IPS DF 6.9 (cell line): ENCODE data around the gene RTL10.

Source experiments
- DNase-seq: peaks from one replicate; pipeline ENCODE4 v3.0.0-alpha.2; 2013; ENCODE audit warnings: low read depth, low spot score
- H3K27ac ChIP-seq: one replicate; pipeline ENCODE4 v1.5.1; 2013; ENCODE audit warnings: low read length, control low read depth
- H3K27me3 ChIP-seq: 2 replicates; pipeline ENCODE4 v1.6.1; 2013; ENCODE audit warnings: mild to moderate bottlenecking, low read length; ENCODE audit not compliant: control insufficient read depth, insufficient read depth
- H3K36me3 ChIP-seq: 2 replicates; pipeline ENCODE4 v1.6.1; 2013; ENCODE audit warnings: low read length; ENCODE audit not compliant: control insufficient read depth, insufficient read depth
- H3K4me1 ChIP-seq: 2 replicates; pipeline ENCODE4 v1.6.1; 2013; ENCODE audit warnings: low read length; ENCODE audit not compliant: control insufficient read depth, insufficient read depth
- H3K4me3 ChIP-seq: 2 replicates; pipeline ENCODE4 v1.5.1; 2013; ENCODE audit warnings: mild to moderate bottlenecking, low read length
- H3K9me3 ChIP-seq: 2 replicates; pipeline ENCODE4 v1.6.1; 2013; ENCODE audit warnings: low read length, inconsistent platforms; ENCODE audit not compliant: control insufficient read depth, insufficient read depth
- WGBS: extraction: QIAGEN DNeasy Blood & Tissue Kit; methylation state at CpG from one replicate; pipeline ENCODE4 v1.1.7; 2013; ENCODE audit warnings: mixed read lengths, missing lambda C conversion rate; ENCODE audit not compliant: insufficient read length, insufficient coverage; 5-methylcytosine and 5-hydroxymethylcytosine counted together

The RTL10 gene

DNA sequence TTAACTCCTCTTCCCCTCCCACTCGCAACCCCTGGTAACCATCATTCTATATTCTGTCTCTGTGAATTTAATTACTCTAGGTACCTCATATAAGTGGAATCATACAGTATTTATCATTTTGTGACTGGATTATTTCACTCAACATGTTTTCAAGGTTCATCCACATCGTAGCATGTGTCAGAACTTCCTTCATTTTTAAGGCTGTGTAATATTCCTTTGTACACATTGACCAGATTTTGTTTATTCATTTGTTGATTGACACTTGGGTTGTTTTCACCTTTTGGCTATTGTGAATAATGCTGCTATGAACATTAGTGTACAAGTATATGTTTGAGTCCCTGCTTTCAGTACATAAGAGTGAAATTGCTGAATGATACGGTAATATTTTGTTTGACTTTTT lies 2.7 kb upstream of the RTL10 start:
- no peak for DNase-seq
- Histone ChIP-seq H3K27ac (no peak overlapping the region), H3K27me3 (no peaks in the 10 kb centered on the region), H3K9me3 (no peaks in the 10 kb centered on the region), H3K36me3 (no peaks in the 10 kb centered on the region), H3K4me1 (peaks cover 6% of the 10 kb centered on the region), H3K4me3 (no peak overlapping the region)
- 100% methylated on average over 1 of the region's 3 CpGs for WGBS

- WGBS: no CpG with 5 or more reads among the region's 24 CpGs
- H3K27ac ChIP-seq: no peak overlapping the region
- no peak for DNase-seq
Measured at GRCh38 chr22:19855504-19856409, 1.1 kb upstream of the RTL10 start.

DNA sequence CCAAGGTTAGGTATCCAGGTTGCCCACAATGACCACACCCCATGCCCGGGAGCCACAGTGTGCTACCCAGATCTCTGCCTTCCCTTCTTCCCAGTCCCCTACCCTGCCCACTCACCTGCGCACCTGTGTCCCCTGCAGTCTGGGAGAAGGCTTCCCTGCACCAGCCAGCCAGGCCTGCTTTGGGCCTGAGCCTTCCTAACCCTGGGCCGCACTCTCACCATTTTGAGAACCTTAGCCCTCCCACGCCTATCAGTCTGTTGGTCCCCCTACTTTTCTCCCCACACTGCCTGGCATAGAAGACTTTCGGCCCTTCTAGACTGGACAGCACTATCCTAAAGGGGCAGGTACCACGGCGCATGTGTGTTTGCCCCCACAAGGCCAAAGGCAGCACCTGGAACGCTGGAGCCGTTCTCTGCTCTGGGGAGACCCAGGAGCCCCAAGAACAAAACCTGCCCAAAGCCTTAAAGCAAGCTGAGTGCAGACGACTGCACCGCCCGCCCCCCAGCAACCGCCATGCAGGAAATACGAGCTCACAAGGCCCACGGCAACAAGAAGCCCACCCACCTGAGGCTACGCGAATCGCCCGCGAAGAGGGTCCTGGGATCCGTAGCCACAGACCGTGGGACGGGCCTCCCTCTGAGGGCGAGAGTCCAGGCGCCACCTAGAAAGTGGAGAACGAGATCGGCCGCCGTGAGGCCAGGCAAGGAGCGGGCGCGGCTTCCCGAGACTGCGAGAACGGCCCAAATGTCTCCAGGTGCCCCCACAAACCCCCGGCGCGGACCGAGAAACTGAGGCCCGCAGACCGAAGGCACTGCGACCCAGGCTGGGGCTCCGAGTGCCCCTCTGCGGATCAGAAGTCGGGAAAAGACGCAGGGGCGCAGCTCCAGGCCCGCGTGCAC lies 546 bp downstream of the RTL10 start:
- peaks cover 9% of the 10 kb centered on the region for H3K36me3 ChIP-seq
- no CpG with 5 or more reads among the region's 49 CpGs for WGBS
- H3K27ac ChIP-seq: no peak overlapping the region
- H3K4me3 ChIP-seq: peak overlapping the region; percentile 82
- no peak for DNase-seq
- no peaks in the 10 kb centered on the region for H3K9me3 ChIP-seq
- H3K27me3 ChIP-seq: no peaks in the 10 kb centered on the region
- peaks cover 6% of the 10 kb centered on the region for H3K4me1 ChIP-seq

More at GRCh38 chr22:19855504-19856409, 1.1 kb upstream of the RTL10 start:
- H3K9me3 ChIP-seq: no peaks in the 10 kb centered on the region
- peaks cover 6% of the 10 kb centered on the region for H3K4me1 ChIP-seq
- peak overlapping the region; percentile 82; the same call in 1 of the 2 replicates for H3K4me3 ChIP-seq
- peaks cover 9% of the 10 kb centered on the region for H3K36me3 ChIP-seq
- no peaks in the 10 kb centered on the region for H3K27me3 ChIP-seq

GRCh38 chr22:19853058-19853878 lies 1.4 kb downstream of the RTL10 start:
- no CpG with 5 or more reads among the region's 11 CpGs for WGBS
- Histone ChIP-seq H3K4me1 (peaks cover 6% of the 10 kb centered on the region), H3K9me3 (no peaks in the 10 kb centered on the region), H3K27me3 (no peaks in the 10 kb centered on the region), H3K27ac (no peak overlapping the region), H3K36me3 (peaks cover 9% of the 10 kb centered on the region), H3K4me3 (peak overlapping the region; percentile 82; the same call in 1 of the 2 replicates)
- DNase-seq: no peak

DNA sequence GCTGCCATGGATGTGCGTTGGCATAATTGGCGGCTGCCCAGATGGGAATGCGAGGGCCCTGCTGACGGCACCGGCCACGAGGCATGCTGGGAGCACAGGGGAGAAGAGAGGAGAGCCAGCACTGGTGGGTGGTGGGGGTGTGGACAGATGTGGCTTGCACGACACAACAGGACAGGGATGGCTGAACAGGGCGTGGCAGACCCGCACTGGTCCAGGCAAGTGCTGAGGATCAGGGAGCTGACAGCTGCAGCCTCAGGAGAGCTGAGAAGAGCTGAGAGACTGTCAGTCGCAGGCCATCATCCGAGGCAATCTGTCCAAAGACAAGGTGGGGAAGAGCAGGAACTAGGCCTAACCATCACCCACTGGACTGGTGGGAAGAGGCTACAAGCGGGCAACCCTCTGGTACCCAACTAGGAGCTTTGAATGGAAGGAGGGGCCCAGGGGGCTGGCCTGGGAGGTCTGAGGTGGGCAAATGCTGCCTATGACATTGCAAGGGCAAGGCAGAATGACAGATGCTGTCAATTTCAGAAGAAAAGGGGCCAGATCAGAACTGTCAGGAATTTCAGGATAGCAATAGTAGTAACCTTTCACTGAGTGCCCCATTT lies 2.4 kb downstream of the RTL10 start:
- Histone ChIP-seq H3K27ac (no peak overlapping the region), H3K9me3 (no peaks in the 10 kb centered on the region), H3K4me1 (peaks cover 6% of the 10 kb centered on the region), H3K36me3 (peaks cover 9% of the 10 kb centered on the region), H3K4me3 (no peak overlapping the region), H3K27me3 (no peaks in the 10 kb centered on the region)
- no peak for DNase-seq
- WGBS: no CpG with 5 or more reads among the region's 12 CpGs

DNA sequence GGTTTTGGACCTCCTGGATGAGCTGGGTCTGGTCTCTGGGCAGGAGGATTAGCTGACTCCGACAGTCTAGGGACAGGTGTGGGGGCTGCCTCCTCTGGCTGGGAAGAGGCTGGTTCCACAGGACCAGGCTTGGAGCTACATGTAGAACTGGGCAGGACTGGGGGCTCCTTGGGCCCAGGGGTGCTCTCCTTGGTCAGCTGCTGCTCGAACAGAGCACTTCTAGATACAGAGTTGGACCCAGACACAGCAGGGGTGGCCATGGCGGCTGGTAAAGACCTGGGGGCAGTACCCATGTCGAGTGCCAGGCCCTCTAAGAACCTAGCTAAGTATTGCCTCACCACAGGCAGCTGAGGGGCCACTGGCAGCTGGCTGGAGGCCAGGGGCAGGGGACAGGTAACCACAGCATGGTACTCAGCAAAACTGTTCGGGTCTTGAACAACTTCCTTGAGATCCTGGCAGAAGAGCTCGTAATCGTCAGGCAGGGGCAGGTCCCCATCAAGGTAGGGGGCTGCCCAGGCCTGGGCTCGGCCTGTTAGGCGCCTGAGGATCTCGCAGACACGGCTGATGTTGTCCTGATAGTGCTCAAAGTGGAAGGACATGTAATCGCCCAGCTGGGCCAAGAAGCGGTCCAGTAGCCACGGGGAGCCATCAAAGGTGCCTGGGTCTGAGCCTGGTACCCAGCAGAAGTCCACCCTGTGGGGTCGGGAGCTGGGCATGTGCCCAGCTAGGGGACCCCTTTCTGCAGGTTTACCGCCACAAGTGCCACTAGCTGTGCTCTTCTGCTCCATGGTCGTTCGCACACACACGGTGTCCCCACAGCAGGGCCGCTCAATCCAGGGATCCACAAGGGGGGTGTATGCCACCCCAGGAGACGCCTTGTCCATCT lies 3.1 kb downstream of the RTL10 start:
- H3K9me3 ChIP-seq: no peaks in the 10 kb centered on the region
- H3K4me1 ChIP-seq: peaks cover 6% of the 10 kb centered on the region
- H3K36me3 ChIP-seq: peaks cover 9% of the 10 kb centered on the region
- no peak overlapping the region for H3K27ac ChIP-seq
- H3K4me3 ChIP-seq: no peak overlapping the region
- H3K27me3 ChIP-seq: no peaks in the 10 kb centered on the region
- DNase-seq: no peak
- WGBS: no CpG with 5 or more reads among the region's 21 CpGs

- no peak for DNase-seq
- no peak overlapping the region for H3K4me3 ChIP-seq
- no peaks in the 10 kb centered on the region for H3K27me3 ChIP-seq
- peaks cover 6% of the 10 kb centered on the region for H3K4me1 ChIP-seq
- no CpG with 5 or more reads among the region's 9 CpGs for WGBS
- peaks cover 9% of the 10 kb centered on the region for H3K36me3 ChIP-seq
- H3K9me3 ChIP-seq: no peaks in the 10 kb centered on the region
- no peak overlapping the region for H3K27ac ChIP-seq
Measured at GRCh38 chr22:19850763-19851109, 3.9 kb downstream of the RTL10 start.

DNA sequence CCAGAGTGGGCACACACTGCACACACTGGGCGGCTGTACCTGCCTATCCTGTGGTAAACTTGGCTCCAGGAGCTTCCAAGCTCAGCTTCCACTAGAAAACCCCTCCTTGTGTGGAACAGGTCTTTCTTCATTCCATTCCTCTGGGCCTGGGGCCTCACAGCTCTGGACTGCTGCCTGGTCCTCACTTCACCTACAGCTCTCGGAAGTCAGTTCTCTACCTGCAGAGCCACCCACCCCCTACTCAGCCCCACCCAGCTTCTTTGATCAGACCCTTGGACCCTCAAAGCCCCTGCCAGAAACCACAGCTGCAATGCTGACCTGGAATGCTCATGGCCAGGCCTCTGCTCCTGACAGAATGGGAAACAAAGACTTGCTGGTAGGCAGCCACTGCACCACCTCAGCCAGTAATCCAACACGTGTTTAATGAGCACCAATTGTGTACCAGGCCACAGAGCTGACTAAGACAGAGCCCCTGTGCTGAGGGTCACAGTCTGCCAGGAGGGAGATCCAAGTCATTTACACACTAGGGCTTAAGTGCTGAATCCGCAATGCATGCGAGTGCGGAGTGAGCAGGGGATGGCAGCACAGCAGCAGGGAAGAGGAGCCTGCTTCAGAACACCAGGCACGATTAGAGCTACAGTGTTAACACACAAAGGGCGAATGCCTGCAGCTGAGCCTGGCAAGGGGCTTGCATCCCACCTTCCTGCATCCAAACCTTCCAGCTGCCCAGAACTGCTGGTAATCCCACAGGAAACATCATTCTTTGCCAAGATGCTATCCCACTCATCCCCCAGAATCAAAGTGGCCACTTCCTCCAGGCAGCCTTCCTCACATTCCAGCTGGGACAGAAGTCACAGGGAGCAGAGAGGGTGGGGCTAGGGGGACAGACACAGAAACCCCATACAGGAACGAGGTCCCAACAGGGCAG lies 4.6 kb downstream of the RTL10 start:
- Histone ChIP-seq H3K27me3 (no peaks in the 10 kb centered on the region), H3K4me3 (no peak overlapping the region), H3K27ac (no peak overlapping the region), H3K36me3 (peaks cover 9% of the 10 kb centered on the region), H3K4me1 (peaks cover 4% of the 10 kb centered on the region; the same call in 1 of the 2 replicates), H3K9me3 (no peaks in the 10 kb centered on the region)
- no peak for DNase-seq
- no CpG with 5 or more reads among the region's 9 CpGs for WGBS
